GM21737 (cell line): ENCODE results near the gene ZFHX3.

ENCODE experiments used
- ATAC-seq: cut with Tn5 transposase; IDR thresholded peaks from one replicate; pipeline ENCODE4 v1.9.1; 2021; ENCODE audit warnings: mild to moderate bottlenecking, moderate library complexity; ENCODE audit not compliant: unreplicated experiment

ZFHX3 gene

DNA sequence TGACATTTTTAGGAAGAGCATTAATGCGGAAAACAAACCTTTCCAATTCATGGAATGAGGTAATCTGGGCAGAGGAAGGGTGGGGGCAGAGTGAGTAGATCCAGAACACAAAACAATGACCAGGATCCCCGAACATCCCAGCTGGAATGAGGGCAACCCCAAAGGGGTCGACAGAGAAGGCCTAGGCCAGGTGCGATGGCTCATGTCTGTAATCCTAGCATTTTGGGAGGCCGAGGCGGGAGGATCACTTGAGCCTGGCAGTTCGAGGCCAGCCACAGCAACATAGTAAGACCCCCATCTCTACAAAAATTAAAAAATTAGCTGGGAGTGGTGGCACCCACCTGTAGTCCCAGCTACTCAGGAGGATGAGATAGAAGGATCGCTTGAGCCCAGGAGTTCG lies 64.7 kb downstream of the ZFHX3 start:
- no peak for ATAC-seq

GRCh38 chr16:72979974-72980373 lies 68.0 kb downstream of the ZFHX3 start:
- ATAC-seq = no peak

- ATAC-seq = no peak
Measured at GRCh38 chr16:72978212-72978611, 69.7 kb downstream of the ZFHX3 start.

DNA sequence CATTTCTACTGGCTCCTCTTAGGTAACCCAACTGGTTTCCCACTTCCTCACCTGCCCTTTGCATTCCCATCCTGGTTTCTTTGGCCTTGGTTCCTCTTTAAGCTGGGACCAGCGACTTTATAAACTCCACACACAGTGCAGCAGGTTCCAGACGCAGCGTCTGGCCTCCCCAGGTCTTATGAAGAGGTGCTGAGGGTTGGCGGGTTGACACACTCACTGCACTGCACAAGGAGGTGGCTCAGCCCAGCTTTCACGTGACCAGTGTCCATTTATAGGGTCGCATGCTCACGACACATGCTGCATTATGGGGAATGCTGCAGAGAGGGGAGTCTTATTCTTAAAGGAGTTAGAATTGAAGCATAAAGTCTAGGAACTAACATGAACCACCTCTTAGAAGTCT lies 70.8 kb downstream of the ZFHX3 start:
- no peak for ATAC-seq

DNA sequence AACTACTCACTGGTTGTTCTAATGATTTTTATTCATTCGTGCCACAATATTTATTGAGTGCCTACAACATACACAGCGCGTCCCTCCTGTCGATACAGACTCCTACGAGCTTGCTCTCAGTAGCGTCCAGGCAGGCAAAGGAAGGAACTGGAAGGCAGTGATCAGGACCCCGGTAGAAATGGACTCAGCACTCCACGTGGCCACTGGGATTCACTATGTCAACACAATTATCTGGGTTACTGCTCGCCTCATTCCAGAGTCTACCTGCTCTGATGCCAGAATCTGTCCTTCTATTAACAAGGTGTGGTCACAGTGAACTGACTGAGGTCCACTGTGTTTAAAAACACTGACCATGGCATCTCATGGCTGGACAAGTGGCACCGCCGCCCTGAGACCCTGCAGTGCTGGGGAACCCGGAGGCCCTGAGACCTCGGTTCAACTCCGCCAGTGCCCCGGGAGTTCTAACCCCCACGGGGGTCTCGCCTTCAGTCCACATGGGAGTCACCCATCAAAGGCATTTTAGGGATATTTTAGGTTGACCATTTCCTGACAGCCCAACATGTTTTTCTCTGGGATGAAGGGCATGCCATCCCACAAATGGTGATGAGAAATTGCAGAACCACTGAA lies 71.4 kb downstream of the ZFHX3 start:
- no peak for ATAC-seq

DNA sequence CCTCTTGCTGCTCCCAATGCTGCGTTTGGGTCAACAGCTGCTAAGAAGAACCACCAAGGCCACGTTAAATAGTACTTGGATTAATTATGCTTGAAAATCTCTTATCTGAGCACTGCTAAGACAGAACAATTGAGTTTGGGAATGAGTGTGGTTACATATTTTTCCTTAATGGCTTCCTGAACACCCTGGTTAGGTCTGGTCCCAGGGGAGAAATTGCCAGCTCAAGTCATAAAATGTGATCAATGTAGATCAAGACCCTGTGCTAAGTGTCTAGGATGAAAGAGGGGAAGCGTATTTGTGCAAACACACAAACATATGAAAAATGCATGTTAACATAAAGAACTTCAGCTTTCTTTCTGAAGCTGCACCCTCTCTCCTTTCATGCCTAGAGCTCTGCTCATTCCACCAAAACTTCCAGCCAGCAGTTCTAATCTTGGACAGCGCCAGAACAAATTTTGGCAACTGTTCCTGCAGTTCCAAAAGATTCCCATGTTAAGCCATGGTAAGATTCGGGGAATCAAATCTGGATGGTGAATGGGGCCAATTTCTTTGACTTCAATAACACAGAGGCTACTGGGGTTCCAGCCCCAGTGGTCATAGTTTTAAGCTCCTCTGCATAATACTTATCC lies 72.0 kb downstream of the ZFHX3 start:
- no peak for ATAC-seq

GRCh38 chr16:72974142-72974769 lies 73.7 kb downstream of the ZFHX3 start:
- ATAC-seq = no peak

DNA sequence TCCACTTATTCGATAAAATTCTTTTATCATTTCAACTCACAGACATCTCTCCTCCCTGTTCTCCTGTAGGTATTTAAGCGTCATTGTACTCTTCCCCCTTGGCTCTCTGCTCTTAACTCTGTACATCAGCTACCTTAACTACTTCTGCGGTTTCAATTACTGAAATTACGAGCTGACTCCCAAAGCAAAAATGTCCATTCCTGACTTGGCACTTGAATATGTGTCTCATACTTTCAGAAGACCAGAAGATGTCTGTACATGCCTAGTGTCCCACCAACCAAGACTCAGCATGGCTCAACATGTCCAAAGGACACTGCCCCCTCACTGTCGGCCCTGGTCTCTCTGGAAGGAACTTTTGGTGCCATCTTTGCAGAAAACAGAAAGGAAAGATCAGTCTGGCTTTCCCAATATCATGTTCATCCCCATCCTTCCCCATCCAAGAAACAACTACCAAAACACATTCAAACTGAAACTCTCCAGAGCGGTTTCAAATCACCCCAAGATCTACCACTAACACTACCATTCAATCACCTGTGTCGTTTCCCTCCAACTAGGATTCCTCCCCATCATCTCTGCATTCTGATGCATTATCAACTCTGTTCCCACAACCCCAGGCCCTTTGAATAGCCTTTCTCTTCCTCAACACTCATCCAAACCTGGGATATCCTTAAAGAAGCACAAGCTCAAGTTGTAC lies 74.9 kb downstream of the ZFHX3 start:
- no peak for ATAC-seq

DNA sequence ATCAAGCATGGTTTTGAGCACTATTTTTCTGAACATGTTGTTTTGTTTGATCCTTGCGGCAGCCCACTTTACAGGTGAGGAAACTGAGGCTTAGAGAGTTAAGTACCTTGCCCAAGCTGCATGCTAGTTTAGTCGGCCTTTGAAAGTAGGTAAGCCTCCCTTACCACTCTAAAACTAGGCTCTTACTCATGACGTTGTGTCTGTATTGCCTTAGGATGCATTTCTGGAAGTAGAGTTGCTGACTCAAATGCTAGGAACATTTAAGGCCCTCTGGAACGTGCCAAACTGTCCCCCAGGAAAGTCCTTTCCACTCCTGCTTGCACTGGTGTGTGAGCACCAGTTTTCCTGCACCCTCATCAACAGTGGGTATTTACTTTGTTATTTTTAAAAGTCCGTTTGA lies 76.6 kb downstream of the ZFHX3 start:
- no peak for ATAC-seq

DNA sequence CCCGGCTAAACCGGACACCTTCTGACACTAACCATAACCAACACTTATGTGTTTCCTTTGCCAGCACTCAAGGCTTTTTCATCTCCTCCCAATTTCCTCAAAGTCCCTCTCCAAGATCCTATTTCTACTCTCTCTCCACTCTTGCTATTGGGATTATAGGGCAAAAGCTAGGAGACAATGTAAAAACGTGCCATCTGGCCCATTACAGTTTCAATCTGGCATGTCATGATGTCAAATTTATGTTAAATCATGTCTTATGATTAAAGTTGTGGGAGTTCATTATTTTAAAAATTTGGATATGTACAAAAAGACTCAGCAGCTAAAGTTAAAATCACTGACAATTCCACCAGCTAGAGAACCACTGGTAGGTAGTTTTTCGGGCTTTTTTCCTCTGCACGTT lies 77.3 kb downstream of the ZFHX3 start:
- ATAC-seq = no peak

GRCh38 chr16:72969812-72970211 lies 78.1 kb downstream of the ZFHX3 start:
- ATAC-seq = no peak

GRCh38 chr16:72969146-72969545 lies 78.8 kb downstream of the ZFHX3 start:
- no peak for ATAC-seq

GRCh38 chr16:72967941-72968340 lies 80.0 kb downstream of the ZFHX3 start:
- ATAC-seq = no peak

DNA sequence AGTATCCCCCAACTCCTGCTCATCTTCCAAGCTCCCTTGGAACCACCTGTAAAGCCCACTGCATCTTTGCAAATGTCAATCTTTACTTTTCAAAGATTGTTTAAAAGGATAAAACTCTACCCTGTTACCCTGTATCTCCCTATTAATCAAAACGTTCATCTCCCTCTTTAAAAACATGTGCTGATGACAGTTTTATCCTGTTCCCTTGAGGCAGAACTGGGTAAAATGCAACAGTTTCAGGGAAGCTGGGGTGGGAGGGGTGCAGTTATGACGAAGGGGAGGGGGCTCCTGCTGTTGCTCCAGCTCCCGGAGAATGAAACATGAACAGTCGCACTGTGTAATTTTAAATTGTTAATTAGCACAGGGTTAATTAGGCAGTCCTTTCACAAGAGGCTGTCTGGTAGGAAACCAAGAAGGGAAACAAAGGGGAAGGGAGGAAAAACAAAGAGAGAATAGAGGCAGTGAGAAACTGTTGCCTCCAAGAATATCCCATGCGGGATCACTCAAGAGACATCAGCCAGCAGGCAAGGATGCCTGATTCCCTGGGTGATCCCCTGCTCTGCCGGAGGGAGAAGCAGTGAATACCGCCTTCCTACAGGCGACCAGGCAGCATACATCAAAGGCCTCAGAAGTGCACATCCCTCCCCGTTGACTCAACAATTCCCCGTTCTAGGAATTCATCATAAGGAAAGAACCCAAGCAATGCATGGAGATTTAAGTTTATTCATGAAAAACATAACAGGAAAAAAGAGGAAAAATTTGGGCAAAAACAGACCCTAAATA lies 84.2 kb downstream of the ZFHX3 start:
- ATAC-seq = no peak

GRCh38 chr16:72962347-72962746 lies 85.6 kb downstream of the ZFHX3 start:
- ATAC-seq = no peak

DNA sequence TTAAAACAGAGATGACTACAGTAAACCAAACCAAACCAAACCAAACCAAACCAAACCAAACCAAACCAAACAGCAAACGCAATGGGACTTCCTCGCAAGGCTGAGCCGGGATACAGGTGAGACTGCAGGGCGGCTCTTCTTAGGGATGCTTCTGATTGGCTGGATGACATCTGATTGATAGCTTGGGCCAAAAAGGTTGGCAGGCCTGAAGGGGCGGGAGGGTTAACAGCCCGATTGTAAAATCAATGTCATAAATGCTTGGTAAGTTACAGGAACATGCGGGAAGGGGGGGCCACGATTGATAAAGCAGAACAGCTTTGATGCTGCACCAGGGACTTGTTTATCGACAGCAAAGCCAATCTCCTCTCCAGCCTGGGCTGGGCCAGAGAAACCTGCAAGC lies 86.1 kb downstream of the ZFHX3 start:
- ATAC-seq = no peak

DNA sequence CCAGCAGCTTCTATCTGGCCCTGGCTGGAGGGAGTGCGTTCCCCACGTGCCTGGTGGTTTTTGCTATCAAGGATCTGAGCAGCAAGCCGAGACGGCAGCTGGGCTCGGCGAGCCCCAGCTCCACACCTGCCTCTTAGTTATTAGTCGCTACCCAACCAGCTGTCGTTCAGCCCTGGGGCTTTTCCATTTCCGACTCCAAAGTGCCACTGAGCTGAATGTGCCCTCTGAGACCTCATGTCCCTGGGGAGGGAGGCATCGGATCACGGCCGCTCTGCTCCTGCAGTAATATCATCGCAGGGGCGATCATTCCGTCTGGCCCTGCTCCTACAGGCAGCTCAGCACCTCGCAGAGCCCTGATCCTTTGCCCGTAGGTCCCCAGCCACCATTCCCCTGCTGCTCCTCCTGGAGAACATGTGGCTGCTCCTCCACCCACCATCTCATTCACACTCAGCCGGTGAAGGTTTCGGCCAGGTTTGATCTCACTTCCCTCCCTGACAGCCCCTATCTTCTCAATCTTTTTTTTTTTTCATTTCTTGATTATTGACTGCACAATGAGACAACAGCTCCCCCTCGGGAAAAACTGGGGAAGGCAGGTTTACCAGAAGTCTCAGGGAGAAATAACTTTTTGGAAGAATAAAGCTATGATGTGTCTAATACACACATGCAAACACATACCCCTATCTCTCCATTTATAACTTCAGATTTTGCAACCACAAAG lies 86.7 kb downstream of the ZFHX3 start:
- ATAC-seq = no peak

DNA sequence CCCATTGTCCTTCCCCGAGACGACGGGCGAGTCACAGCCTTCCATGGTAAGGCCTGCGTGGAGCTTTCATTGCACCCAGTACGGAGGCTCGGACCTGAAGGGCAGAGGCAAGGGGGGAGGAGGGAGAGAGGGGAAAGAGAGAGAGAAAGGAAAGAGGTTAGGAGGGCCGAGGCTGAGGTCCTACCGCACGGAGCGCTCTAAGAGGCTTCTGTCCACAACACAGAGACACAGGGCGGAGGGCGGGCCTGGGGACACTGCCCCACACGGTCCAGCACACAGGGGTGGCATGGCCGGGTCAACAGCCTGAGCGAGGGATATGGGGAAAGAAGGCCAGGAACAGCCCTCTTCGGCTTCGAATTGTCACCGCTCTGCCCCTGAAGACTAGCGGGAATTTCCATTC lies 87.8 kb downstream of the ZFHX3 start:
- no peak for ATAC-seq

GRCh38 chr16:72959301-72959996 lies 88.5 kb downstream of the ZFHX3 start:
- ATAC-seq = no peak

DNA sequence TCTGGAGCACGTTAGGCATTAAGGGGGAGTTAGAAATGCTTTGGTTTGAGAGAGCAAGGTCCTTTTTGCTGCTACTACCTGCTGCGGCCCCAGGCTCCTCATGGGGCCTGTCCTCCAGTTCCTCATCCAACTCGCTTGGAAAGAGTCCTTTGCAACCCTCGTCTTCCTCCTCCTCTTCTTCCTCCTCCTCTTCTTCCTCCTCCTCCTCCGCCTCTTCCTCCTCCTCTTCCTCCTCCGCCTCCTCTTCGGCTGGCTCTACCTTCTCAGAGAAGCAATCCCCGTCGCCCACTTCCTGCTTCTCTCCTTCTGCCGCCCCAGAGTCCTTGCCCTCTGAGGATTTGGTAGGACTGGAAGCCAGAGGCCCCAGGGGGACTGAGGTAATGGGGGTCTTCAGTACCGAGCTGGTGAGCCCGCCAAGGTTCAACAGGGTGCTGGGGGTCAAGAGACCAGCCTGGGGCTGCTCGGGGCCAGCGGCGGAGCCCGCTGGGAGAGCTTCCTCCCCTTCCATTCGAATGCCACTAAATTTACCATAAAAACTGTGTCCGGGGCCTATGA lies 89.3 kb downstream of the ZFHX3 start:
- ATAC-seq = no peak
